Measurements from ENCODE around the gene IKZF2. TPM values are rescaled to one million over a fixed set of nuclear protein-coding genes. Genes with fewer than 3 reads are reported as not detected.

IKZF2 gene
- total RNA-seq, 1 experiment from 2014 or later, result 0.44 TPM

DNA sequence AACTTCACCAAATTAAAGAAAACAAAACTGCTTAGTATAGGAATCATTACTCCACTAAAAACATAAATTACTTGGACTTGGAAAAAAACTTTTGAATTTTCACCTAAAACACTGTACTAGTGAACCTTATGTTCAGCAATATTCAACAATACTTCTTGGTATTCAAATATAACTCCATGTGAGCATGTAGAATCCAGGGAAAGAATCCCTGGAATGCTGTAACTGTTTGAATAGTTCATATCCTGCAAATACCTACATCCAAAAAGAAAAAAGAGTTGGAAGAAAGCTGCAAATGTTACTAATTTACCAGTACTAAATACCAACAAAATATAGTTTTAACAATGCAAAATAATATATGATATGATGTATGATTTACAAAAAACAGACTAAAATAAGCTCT, 65.4 kb downstream of the IKZF2 start:
- BruUV-seq (replicated peaks), result no TSS peak
- in situ Hi-C loops (cut with HindIII; ENCODE audit: low pct_unique_long_range_greater_than_20kb, low sequenced_read_pairs), result no loop called here
- no peaks in the 10 kb centered on the region for H3K9me3 ChIP-seq (ENCODE audit: control insufficient read depth, insufficient read depth, low read depth, low read length)
- DNase-seq (ENCODE audit: low read depth, low spot score) (no peak), ATAC-seq (no peak)
- no peak overlapping the region for H3K27ac ChIP-seq (ENCODE audit: low read length)
- POLR2A ChIA-PET, result no interaction called here
- no peaks in the 10 kb centered on the region for H3K4me1 ChIP-seq (ENCODE audit: control insufficient read depth, insufficient read depth, low read length)
- CTCF ChIA-PET, result no interaction called here
- H3K27me3 ChIP-seq (ENCODE audit: control insufficient read depth, insufficient read depth, low read length), result no peaks in the 10 kb centered on the region
- TF ChIP-seq, protein P1, sequence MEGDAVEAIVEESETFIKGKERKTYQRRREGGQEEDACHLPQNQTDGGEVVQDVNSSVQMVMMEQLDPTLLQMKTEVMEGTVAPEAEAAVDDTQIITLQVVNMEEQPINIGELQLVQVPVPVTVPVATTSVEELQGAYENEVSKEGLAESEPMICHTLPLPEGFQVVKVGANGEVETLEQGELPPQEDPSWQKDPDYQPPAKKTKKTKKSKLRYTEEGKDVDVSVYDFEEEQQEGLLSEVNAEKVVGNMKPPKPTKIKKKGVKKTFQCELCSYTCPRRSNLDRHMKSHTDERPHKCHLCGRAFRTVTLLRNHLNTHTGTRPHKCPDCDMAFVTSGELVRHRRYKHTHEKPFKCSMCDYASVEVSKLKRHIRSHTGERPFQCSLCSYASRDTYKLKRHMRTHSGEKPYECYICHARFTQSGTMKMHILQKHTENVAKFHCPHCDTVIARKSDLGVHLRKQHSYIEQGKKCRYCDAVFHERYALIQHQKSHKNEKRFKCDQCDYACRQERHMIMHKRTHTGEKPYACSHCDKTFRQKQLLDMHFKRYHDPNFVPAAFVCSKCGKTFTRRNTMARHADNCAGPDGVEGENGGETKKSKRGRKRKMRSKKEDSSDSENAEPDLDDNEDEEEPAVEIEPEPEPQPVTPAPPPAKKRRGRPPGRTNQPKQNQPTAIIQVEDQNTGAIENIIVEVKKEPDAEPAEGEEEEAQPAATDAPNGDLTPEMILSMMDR (IDR thresholded peaks at IDR 0.05), result no peak
- TF ChIP-seq TCF7L2 (IDR thresholded peaks at IDR 0.05; ENCODE audit: low read depth, low read length) (no peak), SIN3A (IDR thresholded peaks at IDR 0.05; ENCODE audit: borderline replicate concordance, insufficient read depth, low read depth, low read length) (no peak), POLR2AphosphoS5 (IDR thresholded peaks at IDR 0.05; ENCODE audit: low read depth, low read length) (no peak), REST (IDR thresholded peaks at IDR 0.05; ENCODE audit: insufficient read depth in 1 of 2, low read depth in 2 of 2, low read length in 1 of 2) (no peak)
- intact Hi-C loops (cut with micrococcal nuclease; ENCODE audit: unreplicated experiment), result no loop called here
- no peaks in the 10 kb centered on the region for H3K36me3 ChIP-seq (ENCODE audit: control insufficient read depth, insufficient read depth, low read length)
- H3K4me3 ChIP-seq (ENCODE audit: low read depth in 2 of 2, low read length in 2 of 2), result no peak overlapping the region

DNA sequence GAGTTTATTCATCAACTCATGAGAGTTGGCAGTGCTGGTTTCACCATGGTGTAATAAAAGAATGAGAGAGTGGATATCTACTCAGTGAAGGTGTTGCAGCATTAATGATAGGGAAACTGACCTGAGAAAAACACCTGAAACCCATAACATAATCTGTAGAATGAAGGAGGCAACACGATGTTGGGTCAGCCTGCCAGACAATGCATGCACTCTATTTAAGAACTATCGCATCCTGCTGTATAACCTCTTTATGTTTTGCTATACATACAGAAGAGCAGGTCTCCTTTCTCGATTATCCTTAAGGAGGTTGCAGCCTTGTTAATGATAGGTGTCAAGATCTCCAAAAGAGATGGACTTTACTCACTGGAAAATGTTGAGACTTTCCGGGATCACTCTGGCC, 65.9 kb downstream of the IKZF2 start:
- TF ChIP-seq REST (IDR thresholded peaks at IDR 0.05; ENCODE audit: insufficient read depth in 1 of 2, low read depth in 2 of 2, low read length in 1 of 2) (no peak), SIN3A (IDR thresholded peaks at IDR 0.05; ENCODE audit: borderline replicate concordance, insufficient read depth, low read depth, low read length) (no peak), TCF7L2 (IDR thresholded peaks at IDR 0.05; ENCODE audit: low read depth, low read length) (no peak), POLR2AphosphoS5 (IDR thresholded peaks at IDR 0.05; ENCODE audit: low read depth, low read length) (no peak)
- TF ChIP-seq, protein P1 (IDR thresholded peaks at IDR 0.05), result no peak
- ChIA-PET POLR2A (no interaction called here), CTCF (no interaction called here)
- H3K36me3 ChIP-seq (ENCODE audit: control insufficient read depth, insufficient read depth, low read length), result no peaks in the 10 kb centered on the region
- no peak overlapping the region for H3K4me3 ChIP-seq (ENCODE audit: low read depth in 2 of 2, low read length in 2 of 2)
- no peaks in the 10 kb centered on the region for H3K4me1 ChIP-seq (ENCODE audit: control insufficient read depth, insufficient read depth, low read length)
- H3K27ac ChIP-seq (ENCODE audit: low read length), result no peak overlapping the region
- in situ Hi-C loops (cut with HindIII; ENCODE audit: low pct_unique_long_range_greater_than_20kb, low sequenced_read_pairs) (no loop called here), intact Hi-C loops (cut with micrococcal nuclease; ENCODE audit: unreplicated experiment) (no loop called here)
- H3K9me3 ChIP-seq (ENCODE audit: control insufficient read depth, insufficient read depth, low read depth, low read length), result no peaks in the 10 kb centered on the region
- H3K27me3 ChIP-seq (ENCODE audit: control insufficient read depth, insufficient read depth, low read length), result no peaks in the 10 kb centered on the region
- DNase-seq (ENCODE audit: low read depth, low spot score) (no peak), ATAC-seq (no peak)
- no TSS peak for BruUV-seq (replicated peaks)
